ENCODE measurements around the gene C5AR2.
A peak's percentile ranks its signal among the peaks of the same experiment; 100 is the strongest.

C5AR2 gene

GRCh38 chr19:47391510-47392223, 59.7 kb downstream of the C5AR2 start:
- no peak overlapping the region for H2BK15ac ChIP-seq (ENCODE audit: low read depth, poor library complexity, severe bottlenecking)
- H3K27ac ChIP-seq (ENCODE audit: low read length, poor library complexity, severe bottlenecking) = no peak overlapping the region
- no peak overlapping the region for H2BK12ac ChIP-seq (ENCODE audit: low read length in 2 of 2)
- H4K8ac ChIP-seq (ENCODE audit: low read length) = no peak overlapping the region
- no peak overlapping the region for H2BK5ac ChIP-seq (ENCODE audit: low read depth, low read length, poor library complexity, severe bottlenecking)
- no peak overlapping the region for H3K14ac ChIP-seq (ENCODE audit: low read length in 2 of 2)
- no peaks in the 10 kb centered on the region for H3K9me3 ChIP-seq (ENCODE audit: control insufficient read depth, low read length)
- H3K23ac ChIP-seq (ENCODE audit: low read length in 2 of 2) = no peak overlapping the region
- peaks cover 5 to 10% of the 10 kb centered on the region in 2 experiments for H3K27me3 ChIP-seq (ENCODE audit: control insufficient read depth in 1 of 2, insufficient read depth in 1 of 2, low read length in 2 of 2)
- no peaks in the 10 kb centered on the region for H3K79me1 ChIP-seq (replicated peaks; ENCODE audit: low read length, poor library complexity, severe bottlenecking)
- no peak overlapping the region for H3K4me2 ChIP-seq (ENCODE audit: low read length, poor library complexity, severe bottlenecking)
- no peak overlapping the region for H4K91ac ChIP-seq (ENCODE audit: low read length)
- no peak overlapping the region for H2BK120ac ChIP-seq (ENCODE audit: low read depth, low read length)
- H3K18ac ChIP-seq (ENCODE audit: low read depth in 1 of 2, low read length in 2 of 2) = no peak overlapping the region
- H3K4me1 ChIP-seq (ENCODE audit: control insufficient read depth, insufficient read depth, low read depth, low read length) = peaks cover 2% of the 10 kb centered on the region
- H2AK5ac ChIP-seq (ENCODE audit: low read length, severe bottlenecking) = no peak overlapping the region
- H2AFZ ChIP-seq (ENCODE audit: low read depth, low read length) = no peak overlapping the region
- no peak overlapping the region for H3K9ac ChIP-seq (ENCODE audit: low read length)
- no peak overlapping the region for H3K4me3 ChIP-seq (ENCODE audit: insufficient read depth in 1 of 2, low read depth in 1 of 2, low read length in 2 of 2)
- DNase-seq = peak; percentile 67
- H3K36me3 ChIP-seq (ENCODE audit: control insufficient read depth in 1 of 2, insufficient read depth in 2 of 2, low read depth in 1 of 2, low read length in 2 of 2) = no peaks in the 10 kb centered on the region
- 41% methylated on average over 10 of the region's 15 CpGs for WGBS
- H3K4ac ChIP-seq (ENCODE audit: low read depth in 1 of 2, low read length in 2 of 2) = no peak overlapping the region
